ENCODE results near the gene SPOP.

DNA sequence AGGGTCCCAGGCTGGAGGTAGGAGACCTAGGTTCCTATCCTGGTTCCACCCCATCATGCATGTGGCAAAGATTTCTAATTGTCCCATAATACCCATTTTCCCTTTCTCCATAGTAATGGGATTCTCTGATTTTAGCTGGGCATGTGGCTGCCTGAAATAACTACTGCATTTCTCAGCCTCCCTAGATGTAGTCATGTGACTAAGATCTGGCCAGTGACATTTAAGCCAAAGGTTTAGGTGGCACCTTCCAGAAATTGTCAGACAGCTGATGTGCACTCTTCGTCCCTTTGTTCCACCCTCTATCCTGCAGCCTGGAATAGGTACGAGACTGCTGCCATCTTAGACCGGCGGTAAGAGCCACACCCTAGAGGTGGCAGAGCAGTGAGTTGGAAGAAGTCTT lies 94.0 kb downstream of the SPOP start:
- TF ChIP-seq, protein P1, sequence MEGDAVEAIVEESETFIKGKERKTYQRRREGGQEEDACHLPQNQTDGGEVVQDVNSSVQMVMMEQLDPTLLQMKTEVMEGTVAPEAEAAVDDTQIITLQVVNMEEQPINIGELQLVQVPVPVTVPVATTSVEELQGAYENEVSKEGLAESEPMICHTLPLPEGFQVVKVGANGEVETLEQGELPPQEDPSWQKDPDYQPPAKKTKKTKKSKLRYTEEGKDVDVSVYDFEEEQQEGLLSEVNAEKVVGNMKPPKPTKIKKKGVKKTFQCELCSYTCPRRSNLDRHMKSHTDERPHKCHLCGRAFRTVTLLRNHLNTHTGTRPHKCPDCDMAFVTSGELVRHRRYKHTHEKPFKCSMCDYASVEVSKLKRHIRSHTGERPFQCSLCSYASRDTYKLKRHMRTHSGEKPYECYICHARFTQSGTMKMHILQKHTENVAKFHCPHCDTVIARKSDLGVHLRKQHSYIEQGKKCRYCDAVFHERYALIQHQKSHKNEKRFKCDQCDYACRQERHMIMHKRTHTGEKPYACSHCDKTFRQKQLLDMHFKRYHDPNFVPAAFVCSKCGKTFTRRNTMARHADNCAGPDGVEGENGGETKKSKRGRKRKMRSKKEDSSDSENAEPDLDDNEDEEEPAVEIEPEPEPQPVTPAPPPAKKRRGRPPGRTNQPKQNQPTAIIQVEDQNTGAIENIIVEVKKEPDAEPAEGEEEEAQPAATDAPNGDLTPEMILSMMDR (conservative IDR thresholded peaks at IDR 0.05): no peak
- no peak for TF ChIP-seq ZFX (IDR thresholded peaks at IDR 0.05)

Data from C4-2B (cell line).